Coronary artery (tissue), 2 donors: Measurements from ENCODE around the gene UROC1.

Source experiments
- DNase-seq: peaks from one replicate; pipeline ENCODE4 v3.0.0-alpha.2; 2017; ENCODE audit warnings: low spot score
- H3K27ac ChIP-seq, 2 donors: fragments of 200-600 bp; sonication (generic); one replicate each; pipeline ENCODE4 v1.5.1; 2016 to 2019
- H3K4me3 ChIP-seq: fragments of 200-600 bp; sonication (generic); 2 replicates; pipeline ENCODE4 v1.5.1; 2016; ENCODE audit warnings: mild to moderate bottlenecking, moderate library complexity
- TF ChIP-seq, protein P1 (sequence below): fragments of 200-600 bp; sonication (generic); IDR thresholded peaks from one replicate; pipeline ENCODE4 v1.5.1; 2019; ENCODE audit warnings: antibody characterized with exemption

UROC1 gene

DNA sequence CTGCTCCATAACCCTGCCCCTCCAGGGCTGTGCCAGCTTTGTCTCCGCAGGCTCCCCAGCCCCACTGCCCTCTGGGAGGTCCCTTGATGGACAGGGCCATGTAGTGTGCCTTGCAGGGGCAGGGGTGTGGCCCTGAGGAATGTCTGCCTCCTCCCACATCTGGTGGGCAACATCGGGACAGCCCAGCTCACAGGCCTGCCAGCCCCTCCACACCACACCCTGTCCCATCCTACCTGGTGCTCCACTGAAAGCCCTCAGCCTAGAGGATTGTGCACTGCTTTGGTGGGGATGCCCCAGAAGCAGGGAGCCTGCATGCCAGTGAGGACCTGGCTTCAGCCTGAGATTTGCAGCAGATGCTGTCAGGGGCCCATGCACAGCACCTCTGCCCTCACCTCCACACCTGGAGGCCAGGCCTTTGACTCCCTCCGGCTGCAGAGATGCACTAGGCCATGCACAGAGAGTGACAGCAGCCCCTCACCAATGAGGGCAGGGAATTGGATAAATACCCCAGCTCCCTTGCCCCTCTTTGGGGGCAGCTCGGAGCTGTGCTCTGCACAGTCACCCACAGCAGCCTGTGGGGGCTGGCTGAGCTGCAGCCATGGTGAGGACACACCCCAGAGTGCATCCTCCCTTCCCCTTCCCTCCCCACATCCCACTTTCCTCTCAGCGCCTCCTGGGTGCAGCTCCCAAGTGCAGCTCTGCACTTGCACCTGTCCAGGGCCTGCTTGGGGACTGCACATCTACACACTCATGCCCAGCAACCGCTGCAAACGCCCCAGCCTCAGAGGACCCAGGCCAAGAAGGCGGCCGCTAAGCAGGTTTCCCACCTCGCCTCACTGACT is 38.4 kb upstream of the UROC1 start:
- Histone ChIP-seq H3K27ac (no peak overlapping the region), H3K4me3 (no peak overlapping the region)
- TF ChIP-seq, protein P1, sequence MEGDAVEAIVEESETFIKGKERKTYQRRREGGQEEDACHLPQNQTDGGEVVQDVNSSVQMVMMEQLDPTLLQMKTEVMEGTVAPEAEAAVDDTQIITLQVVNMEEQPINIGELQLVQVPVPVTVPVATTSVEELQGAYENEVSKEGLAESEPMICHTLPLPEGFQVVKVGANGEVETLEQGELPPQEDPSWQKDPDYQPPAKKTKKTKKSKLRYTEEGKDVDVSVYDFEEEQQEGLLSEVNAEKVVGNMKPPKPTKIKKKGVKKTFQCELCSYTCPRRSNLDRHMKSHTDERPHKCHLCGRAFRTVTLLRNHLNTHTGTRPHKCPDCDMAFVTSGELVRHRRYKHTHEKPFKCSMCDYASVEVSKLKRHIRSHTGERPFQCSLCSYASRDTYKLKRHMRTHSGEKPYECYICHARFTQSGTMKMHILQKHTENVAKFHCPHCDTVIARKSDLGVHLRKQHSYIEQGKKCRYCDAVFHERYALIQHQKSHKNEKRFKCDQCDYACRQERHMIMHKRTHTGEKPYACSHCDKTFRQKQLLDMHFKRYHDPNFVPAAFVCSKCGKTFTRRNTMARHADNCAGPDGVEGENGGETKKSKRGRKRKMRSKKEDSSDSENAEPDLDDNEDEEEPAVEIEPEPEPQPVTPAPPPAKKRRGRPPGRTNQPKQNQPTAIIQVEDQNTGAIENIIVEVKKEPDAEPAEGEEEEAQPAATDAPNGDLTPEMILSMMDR, result no peak
- peak; percentile 60 for DNase-seq

DNA sequence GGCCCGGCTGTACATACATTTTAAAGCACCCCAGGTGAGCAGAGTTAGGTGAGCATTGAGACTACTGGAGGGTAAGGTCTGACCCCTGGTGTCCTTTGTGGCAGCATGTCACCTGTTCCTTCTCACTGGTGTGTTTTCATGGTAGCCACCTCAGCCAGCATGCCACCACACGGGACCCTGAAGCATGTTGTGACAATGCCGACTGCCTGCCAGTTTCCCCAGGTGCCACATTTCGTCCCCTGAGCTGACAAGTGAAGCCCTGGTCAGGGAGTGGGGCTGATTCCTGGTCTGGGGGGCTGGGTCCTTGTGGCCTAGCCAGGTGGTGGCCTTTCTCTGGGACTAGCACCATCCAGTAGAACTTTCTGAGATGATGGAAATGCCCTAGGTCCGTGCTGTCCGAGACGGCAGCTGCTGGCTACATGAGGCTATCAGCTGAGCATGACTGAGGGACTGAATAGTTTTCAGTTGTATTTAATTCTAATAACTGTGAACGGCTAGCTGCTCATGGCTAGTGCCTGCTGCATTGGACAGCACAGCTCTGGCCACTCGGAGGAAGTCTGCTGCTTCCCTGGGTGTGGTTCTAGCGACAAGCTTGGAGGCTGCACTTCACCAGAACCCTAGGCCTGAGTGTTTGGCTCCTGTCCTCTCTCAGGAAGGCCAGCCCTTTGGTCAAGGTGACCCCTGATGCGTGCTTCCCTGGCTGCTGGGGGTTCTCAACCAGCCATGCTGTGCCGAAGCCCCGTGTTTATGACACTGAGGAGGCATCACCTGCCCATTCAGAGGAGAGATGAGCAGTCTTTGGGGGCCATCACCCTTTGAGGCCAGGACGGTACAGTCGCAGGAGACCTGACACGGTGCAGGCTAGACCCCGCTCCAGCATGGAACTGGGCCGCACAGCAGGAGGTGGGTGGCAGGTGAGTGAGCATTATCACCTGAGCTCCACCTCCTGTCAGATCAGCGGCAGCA is 37.3 kb upstream of the UROC1 start:
- DNase-seq, result peak; percentile 41
- H3K4me3 ChIP-seq, result no peak overlapping the region
- TF ChIP-seq, protein P1, result no peak
- no peak overlapping the region for H3K27ac ChIP-seq

DNA sequence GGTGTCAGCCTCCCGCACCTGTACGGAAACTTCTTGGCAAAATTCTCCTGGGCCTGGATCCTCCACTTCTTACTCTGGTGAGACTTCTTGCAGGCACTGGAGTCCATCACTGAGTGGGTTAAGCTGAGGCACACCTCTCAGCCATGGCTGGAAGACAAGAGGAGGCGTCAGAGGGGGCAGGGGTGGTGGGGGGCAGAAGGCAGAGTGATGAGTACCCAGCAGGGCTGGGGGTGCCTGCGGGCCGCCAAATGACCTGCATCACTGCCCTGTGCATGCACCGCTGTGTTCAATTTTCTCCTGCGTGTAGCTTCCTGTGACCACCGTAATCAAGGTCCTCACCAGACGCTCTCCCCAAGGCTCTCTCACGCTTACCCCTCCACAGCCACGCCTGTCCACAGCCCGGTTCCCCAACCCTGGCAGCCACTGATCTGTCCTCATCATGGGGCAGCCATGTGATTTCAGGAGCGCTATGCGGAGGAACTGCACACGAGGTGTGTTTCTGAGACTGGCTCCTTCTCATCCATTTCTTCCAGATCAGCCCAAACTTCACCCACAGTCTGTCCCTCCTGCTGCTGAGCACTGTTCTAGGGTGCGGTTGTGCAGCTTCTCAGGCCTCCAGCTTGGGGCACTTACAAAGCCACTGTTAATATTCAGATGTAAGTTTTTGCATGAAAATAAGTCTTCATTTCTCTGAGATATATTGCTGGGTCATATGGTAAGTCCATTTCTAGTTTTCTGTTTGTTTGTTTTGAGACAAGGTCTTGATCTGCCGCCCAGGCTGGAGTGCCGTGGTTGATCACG is 35.9 kb upstream of the UROC1 start:
- no peak overlapping the region for H3K4me3 ChIP-seq
- TF ChIP-seq, protein P1, result no peak
- H3K27ac ChIP-seq, result no peak overlapping the region
- DNase-seq, result peak; percentile 35

DNA sequence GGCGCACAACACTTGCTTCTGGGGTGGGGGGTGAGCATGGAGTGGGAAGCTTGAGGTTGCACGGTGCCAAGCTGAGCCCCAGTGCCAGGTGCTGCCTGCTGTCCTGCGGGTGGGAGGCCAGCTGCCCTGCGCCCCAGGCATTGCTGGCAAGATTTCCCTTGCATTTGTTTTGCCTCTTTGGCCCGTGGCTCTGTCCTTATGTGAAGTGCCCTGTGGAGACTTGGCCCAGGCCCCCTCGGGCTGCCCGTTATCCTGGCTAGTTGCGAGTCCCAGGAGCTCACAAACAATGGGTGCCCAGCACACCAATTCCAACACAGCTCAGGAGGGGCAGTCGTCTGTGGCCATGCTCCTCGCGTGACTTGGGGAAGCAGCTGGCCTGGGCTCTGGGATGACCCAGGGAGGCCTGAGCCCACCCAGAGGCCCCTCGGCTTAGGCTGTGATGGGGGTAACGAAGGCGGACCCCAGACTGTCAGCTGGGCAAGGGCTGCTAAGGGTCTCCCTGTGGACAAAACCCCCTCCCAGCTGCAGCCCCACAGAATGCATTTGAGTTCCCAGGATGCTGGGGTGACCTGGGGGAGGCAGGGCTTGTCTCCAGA is 35.2 kb upstream of the UROC1 start:
- no peak overlapping the region for H3K4me3 ChIP-seq
- peak; percentile 55 for DNase-seq
- no peak overlapping the region for H3K27ac ChIP-seq
- TF ChIP-seq, protein P1, result no peak

DNA sequence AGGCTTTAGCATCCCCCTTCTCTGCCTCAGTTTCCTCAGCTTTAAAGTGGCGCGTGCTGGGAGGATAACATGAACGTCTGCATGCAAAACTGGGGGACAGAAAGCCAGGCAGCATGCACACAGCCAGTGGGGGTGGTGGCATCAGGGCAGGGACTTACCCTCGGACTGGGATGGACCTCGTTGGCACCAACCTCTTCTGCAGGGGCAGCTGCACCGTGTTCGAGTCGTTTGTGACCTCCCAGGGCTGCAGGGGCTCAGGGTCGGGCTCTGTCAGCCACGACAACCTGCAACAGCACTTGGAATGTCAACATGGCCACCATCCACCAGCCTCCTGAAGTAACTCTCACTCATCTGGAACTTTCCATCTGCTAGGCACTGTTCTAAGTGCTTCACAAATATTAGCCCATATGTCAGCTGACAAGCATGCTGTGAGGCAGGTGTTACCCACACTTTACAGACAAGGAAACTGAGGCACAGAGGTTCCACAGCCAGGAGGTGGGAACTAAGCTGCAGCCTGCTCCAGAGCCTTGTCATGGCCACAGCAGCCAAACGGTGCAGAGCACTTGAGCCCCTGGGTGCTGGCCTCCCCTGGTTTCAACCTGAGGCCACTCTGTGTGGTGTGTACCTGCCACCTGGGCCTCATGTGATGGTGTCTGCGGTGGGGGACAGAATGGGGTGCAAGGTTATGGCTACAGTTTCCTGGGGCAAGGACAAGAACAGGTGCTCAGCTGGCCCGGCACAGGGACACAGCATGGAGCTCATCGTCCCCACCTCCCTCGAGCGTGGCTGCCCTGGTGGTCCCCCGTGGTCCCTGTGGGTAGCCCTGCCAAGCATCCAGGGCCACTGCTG is 34.5 kb upstream of the UROC1 start:
- Histone ChIP-seq H3K27ac (no peak overlapping the region), H3K4me3 (no peak overlapping the region)
- TF ChIP-seq, protein P1, result no peak
- DNase-seq, result peak; percentile 52
